RWPE1 (cell line): ENCODE results near the gene NDUFS8.
A peak's percentile ranks its signal among the peaks of the same experiment; 100 is the strongest.

ENCODE experiments used
- CTCF ChIA-PET: fragments of 350-600 bp; sonication (Branson Sonifier 250); formaldehyde crosslinking; extraction: SDS; loops from one replicate; lab custom pipeline; 2021; lab: Yijun Ruan, JAX
- POLR2A ChIA-PET: fragments of 400-600 bp; formaldehyde crosslinking; extraction: SDS; loops from one replicate; lab custom pipeline; 2020; ENCODE audit warnings: antibody characterized with exemption; ENCODE audit not compliant: low non-redundant PET; lab: Yijun Ruan, JAX
- DNase-seq: peaks from one replicate; pipeline ENCODE4 v3.0.0; 2012; ENCODE audit warnings: low spot score
- H3K27ac ChIP-seq: fragments of 450-650 bp; 2 replicates; pipeline ENCODE4 v1.5.1; 2017
- CTCF ChIP-seq: fragments of 450-650 bp; conservative IDR thresholded peaks from 2 replicates; pipeline ENCODE4 v1.5.1; 2017; ENCODE audit warnings: low read depth, mild to moderate bottlenecking

The NDUFS8 gene

DNA sequence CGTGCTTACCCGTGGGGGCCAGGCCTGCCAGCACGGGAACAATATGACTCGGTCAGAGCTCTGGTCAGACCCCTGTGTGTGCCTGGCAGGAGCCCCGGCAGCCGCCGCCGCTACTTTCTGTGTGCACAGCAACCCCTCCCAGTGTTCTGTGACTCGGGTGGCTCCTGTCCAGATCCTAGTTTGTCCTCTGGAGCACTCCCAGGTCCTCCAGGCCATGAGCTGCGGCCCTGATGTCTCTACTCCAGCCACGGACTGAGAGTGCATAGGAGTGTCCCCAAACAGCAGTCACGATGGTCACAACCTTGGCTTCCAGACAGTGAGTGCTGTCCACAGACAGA lies 3.2 kb downstream of the NDUFS8 start:
- CTCF ChIA-PET: no interaction called here
- POLR2A ChIA-PET: no interaction called here
- no peak for DNase-seq
- no peak for TF ChIP-seq CTCF
- peak overlapping the region; percentile 82 for H3K27ac ChIP-seq

- ChIA-PET POLR2A (no interaction called here), CTCF (interaction anchor here (0.6 to 1.1 kb wide), 2 partner anchors 15 to 653 kb away, joined by 3 to 5 read pairs; no protein-coding TSS in a partner anchor)
Measured at GRCh38 chr11:68035266-68035876, 4.9 kb downstream of the NDUFS8 start.

GRCh38 chr11:68036141-68036716 lies 5.7 kb downstream of the NDUFS8 start:
- peak overlapping the region; percentile 81 for H3K27ac ChIP-seq
- ChIA-PET POLR2A (no interaction called here), CTCF (interaction anchor here (1.1 kb wide), 1 partner anchor 16 kb away, joined by 3 read pairs; no protein-coding TSS in a partner anchor)
- no peak for TF ChIP-seq CTCF
- no peak for DNase-seq

More at GRCh38 chr11:68035266-68035876, 4.9 kb downstream of the NDUFS8 start:
- no peak for TF ChIP-seq CTCF
- H3K27ac ChIP-seq: peak overlapping the region; percentile 81
- DNase-seq: no peak

DNA sequence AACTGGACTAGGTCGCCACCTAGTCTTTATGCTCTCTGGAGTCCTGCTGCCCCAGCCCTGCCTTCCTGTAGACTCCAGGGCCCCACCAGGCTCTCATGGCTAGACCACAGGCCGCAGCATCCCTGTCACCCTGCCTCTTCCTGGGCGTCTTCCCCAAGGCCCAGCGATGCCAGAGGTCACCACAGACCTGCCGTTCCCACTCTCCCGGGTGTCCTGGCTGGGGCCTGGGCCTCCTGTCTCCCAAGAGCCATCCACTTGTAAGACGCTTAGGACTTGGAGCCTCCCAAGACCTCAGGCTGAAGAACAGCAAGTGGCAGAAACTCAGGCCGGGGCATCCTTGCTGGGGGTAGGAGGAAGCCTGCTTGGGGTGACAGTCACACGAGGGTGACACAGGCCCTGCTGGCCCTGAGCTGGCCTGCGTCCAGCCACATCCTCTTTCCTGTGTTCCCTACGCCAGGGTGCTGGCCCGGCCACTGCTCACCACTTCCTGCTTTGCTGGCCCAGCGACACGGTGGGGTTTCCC lies 6.3 kb downstream of the NDUFS8 start:
- TF ChIP-seq CTCF: no peak
- peak overlapping the region; percentile 81 for H3K27ac ChIP-seq
- CTCF ChIA-PET: no interaction called here
- POLR2A ChIA-PET: no interaction called here
- DNase-seq: no peak

DNA sequence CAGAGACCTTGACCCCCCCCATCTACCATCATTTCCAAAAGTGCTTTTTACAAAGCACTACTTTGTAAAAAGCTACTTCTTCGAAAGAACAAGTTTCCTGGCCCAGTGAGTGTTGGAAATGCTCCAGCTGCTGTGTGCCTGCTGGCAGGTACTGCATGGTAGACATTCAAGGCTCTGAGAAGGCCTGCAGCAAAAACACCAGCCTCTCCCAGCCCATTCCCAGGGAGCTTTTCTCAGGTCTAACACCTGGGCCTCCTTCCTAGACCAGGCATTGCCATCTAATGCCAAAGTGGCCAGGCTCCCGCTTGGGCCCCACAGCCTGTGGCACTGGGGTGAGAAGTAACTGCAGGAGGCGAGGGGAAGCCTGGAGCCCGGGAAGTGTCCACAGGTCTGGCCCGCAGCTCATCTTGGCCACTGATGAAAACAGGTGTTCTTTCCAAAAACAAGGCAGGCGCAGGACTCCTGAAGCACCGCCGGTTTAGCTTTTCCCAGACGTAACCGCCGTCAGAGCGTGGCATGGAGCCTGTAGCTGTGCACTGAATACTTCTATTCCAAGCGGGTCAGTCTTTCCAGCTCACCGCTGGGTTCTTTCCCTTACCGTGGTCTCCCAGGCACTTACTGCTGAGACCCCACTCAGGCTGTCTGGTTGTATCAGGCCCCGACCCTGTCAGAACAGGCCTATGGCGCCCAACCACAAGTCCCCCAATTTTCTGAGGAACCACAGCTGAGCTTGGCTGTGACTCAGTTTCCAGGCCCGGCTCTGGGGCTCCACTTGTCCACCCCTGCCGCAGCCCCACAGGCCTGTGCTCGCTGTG lies 7.1 kb downstream of the NDUFS8 start:
- CTCF ChIA-PET: no interaction called here
- H3K27ac ChIP-seq: peak overlapping the region; percentile 81

More for the DNA sequence above, 7.1 kb downstream of the NDUFS8 start:
- POLR2A ChIA-PET: interaction anchor here (0.5 to 0.6 kb wide), 2 partner anchors 23 to 170 kb away, joined by 3 to 5 read pairs; no protein-coding TSS in a partner anchor
- no peak for TF ChIP-seq CTCF
- DNase-seq: no peak
